GM21367 (cell line): ENCODE results near the gene DDX10.
"Not testable (repeated sequence)": the region's sequence is repeated elsewhere in the genome, so short reads cannot be mapped to it uniquely, and the experiment has no call there.

Experiments used
- ATAC-seq: cut with Tn5 transposase; IDR thresholded peaks from one replicate; pipeline ENCODE4 v1.9.1; 2021; ENCODE audit not compliant: unreplicated experiment

DDX10 gene

DNA sequence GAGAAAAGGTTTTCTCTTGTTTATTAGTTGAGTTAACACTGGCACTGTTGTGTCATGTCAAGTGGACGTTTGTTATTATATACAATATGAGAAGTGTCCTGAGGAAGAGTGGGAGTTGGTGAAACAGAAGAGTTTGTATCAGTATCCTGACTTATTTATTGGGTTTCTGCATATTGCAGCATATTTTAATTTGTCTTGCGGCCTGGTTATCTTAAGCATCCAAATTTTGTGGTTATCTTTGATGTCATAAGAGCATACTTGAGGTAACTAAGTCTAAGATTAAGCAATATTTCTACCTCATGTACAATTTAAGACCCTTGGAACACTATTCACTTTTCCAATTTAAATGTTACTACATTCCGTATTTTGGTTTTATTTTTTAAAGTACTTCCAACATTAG, 103.5 kb downstream of the DDX10 start:
- no peak for ATAC-seq

DNA sequence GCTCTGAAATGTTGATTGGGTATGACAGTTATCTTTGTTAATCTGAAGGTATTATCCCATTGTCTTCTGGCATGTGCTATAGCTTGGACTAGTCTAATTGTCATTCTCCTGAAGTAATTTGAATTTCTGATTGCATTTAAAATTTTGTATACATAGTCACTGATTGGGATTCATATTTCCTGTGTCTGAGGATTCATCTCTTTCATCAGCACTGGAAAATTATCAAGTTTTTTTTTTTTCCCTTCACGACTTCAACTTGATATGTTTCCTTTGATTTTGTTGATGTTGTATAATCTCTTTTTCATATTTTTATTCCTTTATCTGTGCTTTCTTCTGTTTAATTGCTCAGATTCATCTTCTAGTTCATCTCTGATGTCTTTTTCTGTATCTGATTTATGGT, 104.1 kb downstream of the DDX10 start:
- ATAC-seq: no peak

DNA sequence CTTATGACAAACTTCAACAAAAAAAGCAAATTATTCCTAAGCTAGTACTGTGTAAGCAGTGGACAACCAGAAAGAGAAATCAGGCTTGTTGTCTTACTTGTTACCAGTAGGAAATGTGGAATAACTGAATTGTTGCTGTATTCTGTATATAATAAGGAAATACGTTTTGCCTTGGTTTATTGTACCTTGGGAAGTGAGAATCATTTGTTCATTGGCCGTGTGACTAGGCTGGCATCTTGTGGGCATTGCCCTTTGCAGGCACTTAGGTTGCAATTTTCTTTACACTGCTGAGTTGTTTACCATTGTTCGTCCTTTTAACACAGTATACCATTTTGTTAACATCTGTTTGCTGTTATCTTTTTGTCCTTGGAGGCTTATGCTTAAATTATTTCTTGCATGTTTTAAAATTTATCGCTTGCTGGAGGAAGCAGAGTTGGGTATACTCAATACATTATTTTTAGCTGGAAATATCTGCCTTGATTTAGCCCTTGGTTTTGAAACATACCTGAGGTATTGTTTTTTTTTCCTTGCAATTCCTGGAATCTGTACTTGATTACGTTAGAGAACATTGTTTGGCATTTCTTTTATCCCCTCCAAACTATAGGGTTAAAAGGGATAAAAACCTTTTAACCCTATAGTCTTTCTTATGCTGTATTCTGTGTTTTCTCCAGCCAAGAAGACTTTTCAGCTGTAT, 109.3 kb downstream of the DDX10 start:
- ATAC-seq: no peak

DNA sequence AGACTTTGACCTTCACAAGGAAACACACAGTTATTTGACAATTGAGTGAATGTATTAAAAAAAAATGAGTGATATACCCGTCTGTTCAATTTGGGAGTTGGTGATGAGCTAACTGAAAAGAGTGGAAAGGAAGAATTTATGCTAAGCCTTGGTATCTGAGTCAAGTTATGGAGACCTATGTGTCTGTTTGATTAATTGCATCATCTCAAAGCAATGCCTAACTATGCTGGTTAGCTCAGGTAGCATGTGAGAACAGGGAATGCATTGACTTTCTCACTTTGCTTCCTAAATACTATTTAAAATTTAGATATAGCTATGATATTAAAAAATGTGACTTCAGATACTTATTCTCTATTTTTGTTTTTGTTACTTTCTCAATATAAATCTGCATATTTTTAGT, 110.5 kb downstream of the DDX10 start:
- no peak for ATAC-seq

DNA sequence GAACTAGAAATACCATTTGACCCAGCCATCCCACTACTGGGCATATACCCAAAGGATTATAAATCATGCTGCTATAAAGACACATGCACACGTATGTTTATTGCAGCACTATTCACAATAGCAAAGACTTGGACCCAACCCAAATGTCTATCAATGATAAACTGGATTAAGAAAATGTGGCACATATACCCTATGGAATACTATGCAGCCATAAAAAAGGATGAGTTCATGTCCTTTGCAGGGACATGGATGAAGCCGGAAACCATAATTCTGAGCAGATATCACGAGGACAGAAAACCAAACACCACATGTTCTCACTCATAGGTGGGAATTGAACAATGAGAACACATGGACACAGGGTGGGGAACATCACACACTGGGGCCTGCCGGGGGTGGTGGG, 114.3 kb downstream of the DDX10 start:
- ATAC-seq: not testable (repeated sequence)

DNA sequence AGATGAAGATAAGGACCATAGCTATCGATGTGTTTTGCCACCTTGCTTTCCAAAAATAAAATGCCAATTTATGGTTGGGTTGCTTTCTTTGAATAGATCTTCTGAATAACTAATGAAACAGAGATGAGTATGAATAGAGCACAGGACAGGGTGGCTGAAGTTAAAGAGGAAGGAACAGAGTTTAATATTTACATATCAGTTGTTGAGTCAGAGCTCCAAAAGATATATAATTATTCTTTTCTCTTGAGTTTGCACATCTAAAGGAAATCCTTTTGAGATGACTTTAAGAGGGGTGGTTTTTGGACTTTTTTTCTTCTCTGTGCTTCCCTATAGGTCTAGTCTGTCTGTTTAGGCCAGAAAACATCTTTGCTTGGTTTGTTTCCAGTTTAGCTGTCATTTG, 115.2 kb downstream of the DDX10 start:
- peak; percentile 49 for ATAC-seq

DNA sequence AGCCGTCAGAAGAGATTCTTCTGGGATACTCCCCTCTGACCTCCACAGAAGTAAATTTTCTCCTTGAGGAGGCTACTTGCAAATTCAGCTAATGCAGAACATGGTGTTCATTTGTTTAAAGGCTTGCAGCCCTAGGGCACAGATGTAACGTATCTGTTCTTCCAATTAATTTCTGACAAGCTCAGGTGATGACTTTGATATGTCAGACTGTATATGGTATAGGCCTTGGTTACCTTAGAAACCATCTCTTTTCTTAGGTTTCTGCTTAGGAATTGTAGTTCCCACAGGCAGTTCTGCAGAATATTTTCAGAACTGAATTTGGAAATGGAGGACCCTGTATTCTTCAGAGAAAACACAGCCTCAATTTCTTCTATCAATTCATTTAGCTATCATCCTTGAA, 117.1 kb downstream of the DDX10 start:
- no peak for ATAC-seq

DNA sequence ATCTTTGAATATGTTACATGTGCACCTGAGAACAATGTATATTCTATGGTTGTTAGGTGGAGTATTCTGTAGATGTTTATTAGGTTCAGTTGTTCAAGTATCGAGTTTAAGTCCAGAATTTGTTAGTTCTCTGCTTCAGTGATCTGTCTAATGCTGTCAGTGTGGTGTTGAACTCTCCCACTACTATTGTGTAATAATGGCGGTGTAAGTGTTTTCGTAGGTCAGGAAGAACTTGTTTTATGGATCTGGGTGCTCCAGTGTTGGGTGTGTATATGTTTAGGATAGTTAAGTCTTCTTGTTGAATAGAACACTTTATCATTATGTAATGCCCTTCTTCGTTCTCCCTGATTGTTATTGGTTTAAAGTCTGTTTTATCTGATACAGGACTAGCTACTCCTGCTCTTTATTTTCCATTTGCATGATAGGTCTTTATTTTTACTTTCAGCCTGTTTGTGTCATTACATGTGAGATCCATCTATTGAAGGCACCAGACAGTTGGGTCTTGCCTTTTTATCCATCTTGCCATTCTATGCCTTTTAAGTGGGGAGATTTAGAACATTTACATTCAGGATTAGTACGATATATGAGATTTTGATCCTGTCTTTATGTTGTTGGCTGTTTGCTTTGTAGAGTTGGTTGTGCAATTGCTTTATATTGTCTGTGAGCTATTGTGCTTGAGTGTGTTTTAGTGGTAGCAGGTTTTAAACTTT, 121.6 kb downstream of the DDX10 start:
- no peak for ATAC-seq

DNA sequence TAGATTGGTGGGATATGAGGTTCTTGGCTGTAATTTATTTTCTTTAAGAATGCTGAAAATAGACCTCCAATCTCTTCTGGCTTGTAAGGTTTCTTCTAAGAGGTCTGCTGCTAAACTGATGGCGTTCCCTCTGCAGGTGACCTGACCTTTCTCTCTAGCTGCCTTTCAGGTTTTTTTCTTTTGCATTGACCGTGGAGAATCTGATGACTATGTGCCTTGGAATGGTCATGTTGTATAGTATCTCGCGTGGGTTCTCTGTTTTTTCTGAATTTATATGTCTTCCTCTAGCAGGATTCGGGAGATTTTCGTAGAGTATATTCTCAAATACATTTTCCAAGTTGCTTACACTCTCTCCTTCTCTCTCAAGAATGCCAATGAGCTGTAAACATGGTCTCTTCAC, 122.2 kb downstream of the DDX10 start:
- no peak for ATAC-seq

DNA sequence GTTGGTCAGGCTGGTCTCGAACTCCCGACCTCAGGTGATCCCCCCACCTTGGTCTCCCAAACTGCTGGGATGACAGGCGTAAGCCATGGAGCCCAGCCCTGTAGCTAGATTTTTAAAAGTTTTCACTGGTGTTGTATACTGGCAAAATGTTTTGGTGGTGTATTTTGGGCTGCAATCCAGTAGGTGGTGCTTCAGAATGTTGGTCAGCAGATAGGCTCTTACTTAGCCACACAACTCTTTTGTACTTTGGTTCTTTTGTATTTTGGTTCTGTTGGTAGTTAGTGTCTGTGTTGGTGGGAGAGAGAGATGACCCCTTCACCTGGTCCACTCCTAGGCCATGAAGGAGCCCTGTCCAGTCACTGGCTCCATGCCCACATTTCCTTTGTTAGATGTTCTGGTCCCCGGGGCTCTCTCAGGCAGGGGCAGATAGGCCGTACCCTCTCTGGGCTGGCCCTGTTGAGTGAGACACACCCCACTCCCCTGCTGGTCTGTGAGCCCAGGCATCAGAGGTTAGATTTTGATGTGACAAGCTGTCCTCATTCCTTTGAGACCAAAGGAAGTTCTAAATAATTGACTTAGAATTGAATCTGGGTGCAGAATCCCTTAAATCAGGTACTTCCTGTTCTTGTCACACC, 123.8 kb downstream of the DDX10 start:
- ATAC-seq: peak; percentile 55

DNA sequence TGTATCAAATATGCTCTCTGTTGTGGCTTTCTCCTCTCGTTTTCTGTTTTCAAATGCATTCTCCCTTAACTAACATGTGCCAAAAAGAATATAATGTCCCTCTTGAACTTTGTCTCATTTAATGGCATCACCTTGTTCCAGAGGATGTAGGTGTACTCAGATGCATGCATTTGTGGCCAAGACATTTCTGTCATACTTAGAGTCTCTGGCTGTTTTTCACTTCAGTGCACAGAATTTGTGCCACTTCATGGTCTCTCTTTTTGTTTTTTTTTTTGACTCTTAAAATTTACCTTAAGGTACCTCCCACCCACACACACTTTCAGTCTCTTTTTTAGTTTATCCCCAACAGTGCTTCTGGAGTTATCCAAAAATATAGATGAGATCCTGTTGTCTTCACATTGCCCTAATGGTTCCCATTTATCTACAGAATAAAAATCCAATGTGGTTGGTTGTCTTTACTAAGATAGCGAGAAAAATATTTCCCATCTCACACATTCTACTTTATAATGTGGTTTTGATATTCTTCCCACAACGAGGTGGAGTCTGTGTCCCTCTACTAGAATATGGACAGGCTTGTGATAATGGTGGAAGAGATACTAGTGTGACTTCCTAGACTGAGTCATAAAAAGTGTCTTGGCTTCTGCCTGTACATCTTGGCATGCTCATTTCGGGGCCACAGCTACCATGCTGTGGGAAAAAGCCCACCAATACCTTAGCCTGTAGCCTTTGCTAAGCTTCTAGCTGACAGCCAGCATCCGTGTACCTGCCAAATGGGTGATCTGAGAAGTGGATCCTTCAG, 125.8 kb downstream of the DDX10 start:
- ATAC-seq: no peak

DNA sequence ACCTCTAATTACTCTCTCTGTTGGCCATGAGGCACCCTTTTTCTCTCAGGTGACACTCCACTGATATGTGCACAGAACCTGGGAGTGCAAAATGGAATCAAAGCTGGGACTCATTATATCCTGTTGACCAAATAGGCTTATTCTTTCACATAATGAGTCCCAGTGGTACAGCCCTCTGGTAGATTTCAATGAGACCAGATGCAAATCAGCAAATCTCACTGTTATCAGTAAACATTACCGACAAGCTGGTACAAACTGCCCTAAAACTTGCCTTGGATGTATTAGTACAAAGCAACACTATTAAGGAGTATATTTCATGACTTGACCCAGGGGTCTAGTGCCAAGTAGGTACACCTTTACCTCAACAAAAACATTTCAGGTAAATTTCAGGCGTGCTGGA, 128.3 kb downstream of the DDX10 start:
- ATAC-seq: no peak

DNA sequence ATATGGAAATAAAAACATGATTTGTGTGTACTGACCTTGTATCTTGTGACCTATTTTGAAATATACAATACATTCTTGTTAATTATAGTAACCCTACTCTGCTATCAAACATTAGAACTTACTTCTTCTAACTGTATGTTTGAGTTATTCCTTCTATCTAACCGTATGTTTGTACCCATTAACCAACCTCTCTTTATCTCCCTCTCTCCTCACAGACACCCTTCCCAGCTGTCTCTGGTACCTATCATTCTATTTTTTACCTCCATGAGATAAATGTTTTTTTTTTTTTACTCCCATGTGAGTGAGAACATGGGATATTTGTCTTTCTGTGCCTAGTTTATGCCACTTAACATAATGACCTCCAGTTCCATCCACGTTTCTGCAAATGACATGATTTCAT, 128.7 kb downstream of the DDX10 start:
- ATAC-seq: no peak

DNA sequence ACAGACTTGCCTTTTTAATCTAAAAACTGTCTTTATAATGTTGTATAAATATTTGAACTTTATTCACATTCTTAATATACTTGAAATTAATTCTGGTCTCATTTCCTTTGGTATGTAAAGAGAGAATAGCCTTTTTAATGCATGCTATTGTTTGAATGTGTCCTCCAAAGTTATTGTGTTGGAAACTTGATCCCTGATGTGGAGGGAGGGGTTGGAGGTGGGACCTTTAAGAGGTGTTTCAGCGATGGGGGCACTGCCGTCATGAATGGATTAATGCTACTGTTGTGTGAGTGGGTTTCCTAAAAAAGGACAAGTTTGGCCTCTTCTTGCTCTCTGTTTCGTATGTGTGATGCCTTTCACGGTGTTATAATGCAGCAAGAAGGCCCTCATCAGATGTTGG, 131.7 kb downstream of the DDX10 start:
- ATAC-seq: no peak

DNA sequence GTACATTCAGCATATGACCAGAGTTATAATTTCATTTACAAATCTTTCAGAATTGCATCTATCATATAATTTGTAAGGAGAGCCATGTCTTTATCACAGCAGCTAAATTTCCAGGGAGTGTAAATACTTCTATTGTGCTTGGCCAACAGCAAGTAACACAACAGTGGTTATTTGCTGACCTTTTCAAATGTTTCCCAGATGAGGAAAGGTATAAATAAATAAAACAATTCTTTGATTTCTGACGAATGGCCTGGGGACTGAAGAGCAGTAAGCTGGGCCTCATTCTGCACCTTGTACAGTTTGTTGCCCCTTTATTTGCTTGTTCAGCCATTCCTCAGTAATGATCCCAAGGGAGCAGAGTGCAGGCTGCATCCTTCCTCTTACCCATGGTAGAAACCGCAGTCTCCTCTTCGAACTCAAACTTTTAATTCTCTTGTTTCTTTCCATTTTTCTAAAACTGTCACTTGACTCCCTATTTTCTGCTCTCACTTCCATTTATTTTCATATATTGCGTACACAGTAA, 132.8 kb downstream of the DDX10 start:
- ATAC-seq: no peak

DNA sequence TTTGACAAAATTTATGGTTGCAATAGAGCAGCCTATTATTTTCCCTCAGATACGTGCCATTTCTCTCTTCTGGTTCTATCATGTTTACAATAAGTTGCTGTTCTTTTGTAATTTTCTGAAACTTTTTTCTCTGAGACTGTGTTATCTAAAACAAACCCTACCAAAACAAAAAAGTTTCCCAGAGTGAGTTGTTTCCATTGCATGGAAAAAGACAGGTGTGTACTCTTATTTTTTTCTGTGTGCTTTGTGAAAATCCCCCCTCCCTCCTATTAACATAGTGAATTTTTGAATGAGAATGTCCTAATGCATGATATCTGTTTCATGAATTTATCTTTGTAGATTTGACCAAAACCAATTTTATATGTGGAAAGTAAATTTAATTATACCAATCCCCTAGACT, 137.6 kb downstream of the DDX10 start:
- no peak for ATAC-seq

DNA sequence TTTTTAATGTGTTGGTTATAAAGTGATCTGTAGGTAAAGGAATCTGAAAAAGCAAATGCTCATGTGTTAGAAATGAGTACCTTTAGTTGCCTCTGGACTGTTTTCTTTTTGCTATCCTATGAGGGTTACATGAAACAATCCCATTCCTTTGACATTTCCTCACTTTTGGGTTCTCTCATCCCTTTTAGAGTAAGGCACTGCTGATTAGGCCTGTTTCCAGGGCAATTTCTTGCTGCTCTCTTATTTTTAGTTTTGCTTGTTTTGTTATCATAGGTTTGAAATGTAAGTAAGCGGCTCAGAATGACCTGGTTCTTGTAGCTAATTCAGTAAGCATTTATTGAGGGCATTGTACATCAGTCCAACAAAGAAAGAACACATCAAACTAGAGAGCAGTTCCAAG, 138.9 kb downstream of the DDX10 start:
- no peak for ATAC-seq

DNA sequence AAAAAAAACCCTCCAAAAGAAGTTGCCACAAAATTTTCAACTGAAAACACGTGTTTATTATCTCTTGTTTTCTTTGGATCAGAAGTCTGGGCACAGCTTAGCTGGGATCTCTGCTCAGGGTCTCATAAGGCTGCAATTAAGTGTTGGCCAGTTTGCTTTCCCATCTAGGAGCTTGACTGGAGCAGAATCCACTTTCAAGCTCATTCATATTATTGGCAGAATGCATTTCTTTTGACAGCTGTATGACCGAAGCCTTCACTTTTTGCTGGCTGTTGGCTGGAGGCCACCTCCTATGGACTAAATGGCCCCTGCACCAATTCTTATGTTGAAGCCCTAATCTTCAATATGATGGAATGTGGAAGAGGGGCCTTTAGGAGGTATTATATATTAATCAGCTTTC, 139.6 kb downstream of the DDX10 start:
- ATAC-seq: no peak

DNA sequence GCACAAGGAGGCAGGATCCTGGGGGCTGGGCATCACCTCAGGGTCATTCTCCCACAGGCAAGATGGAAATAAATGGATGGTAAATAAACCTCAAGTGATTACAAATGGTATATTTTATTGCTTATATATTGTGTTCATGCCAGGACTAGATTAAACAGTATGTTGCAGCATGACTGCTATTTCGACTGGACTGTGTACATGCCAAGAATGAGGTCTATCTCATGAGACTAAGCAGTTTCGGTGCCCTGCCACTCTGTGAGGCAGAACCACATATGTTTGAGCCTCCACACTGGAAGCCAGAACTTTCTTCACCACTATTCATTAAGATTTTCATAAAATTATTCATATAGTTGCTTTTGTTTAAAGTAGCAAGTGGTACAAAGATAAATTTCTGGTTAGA, 140.2 kb downstream of the DDX10 start:
- no peak for ATAC-seq

DNA sequence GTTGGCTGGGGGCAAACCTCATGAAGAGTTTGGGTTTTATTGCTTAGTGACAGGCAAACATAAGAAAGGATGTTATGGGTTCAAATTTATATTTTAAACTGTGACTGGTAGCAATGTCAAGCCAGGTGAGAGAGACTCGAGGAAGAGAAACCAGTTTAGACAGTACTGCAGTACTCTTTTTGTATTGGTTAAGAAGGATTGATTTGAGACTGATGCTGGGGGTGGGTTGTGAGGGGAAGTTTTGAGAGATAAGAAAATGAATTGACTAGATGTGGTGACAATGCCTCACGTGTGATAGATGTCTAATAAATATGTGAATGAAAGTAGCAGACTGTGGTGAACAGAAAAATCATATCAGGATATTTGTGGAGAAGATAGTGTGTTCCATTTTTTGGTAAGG, 142.4 kb downstream of the DDX10 start:
- no peak for ATAC-seq

DNA sequence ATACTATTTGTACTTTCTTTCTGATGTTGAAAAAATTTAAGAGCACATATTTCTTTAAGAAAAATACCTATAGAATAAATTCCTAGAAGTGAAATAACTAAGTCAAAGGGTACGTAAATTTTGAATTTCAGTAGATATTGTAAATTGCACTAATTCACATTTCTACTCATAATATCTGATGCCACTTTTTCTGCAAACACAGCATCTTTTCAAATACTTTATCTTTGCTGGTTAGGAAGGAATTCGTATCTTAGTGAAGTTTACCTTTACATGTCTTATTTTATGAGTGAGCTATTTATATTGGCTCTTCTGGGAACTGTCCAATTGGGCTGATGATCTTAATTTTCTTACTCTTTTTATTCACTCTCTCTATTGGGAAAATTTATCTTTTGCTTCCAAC, 148.2 kb downstream of the DDX10 start:
- ATAC-seq: no peak
